HUDEP-2 (cell line): Measurements from ENCODE around the gene ZBTB24.

Source experiments
- DNase-seq, 76 experiments: peaks; one replicate each; lab custom pipeline; 2025; ENCODE audit not compliant: unreplicated experiment in 76 of 76; lab: John Stamatoyannopoulos, UW

ZBTB24 gene

DNA sequence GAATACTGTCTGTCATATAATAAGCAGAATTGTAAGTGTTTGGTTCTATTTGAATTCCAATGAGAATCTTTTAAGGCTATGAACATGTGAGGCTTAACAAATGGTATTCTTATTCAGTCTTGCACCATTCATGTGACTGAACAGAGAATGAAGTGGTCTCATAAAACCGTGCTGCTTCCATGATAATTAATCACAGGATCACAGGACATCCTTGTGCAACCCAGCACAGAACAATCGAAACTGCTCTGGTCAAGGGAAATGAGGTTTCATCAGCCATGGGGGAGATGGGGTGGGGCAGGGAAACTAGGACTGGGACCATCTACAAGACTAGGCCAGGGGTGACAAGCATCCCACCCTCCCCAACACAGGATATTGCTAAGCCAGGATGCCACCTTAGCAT, 48.6 kb downstream of the ZBTB24 start:
- DNase-seq = no peak

DNA sequence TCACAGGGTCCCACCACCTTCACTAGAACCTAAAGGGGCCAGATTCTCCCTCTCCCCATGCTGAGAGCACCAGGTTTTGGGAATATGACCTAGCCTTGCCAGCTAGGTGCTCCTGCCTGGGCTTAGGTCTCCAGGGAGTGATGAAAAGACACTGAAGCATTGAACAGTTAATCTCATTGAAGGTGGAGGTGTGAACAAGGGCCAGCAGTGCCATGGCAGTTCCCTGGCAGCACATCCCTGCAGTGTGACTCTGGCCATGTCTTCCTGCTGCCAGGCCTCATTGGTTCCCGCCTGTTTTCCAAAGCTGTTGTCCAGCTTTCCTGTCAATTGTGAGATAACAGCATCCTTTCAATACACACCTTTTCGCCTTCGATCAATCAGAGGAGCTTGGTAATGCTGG, 53.5 kb downstream of the ZBTB24 start:
- DNase-seq = no peak

DNA sequence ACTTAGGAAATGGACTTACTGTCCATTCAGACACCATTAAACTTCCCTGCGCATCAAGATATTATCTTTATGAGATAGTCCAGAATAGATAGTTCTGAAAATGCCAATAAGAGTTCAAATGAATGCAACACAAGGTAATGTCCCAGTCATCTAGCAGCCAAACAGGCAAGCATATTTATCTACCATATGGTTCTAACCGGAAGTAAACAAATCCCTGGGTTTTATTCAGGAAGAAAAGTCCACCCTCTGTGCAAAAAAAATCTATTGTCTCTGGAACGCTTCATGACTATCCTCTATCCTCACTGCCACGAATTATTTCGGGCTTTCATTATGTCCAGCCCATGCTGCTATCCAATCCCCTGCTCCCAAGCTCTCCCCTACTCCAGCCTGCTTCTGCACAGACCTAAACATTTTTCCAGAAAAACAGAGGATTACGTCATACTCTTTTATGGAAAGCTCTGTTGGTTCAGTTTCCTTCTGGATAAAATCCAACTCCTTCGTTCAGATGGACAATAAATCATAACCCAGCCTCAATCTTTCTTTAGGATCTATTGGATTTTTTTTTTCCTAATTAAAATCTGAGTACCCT, 54.0 kb downstream of the ZBTB24 start:
- no peak for DNase-seq

DNA sequence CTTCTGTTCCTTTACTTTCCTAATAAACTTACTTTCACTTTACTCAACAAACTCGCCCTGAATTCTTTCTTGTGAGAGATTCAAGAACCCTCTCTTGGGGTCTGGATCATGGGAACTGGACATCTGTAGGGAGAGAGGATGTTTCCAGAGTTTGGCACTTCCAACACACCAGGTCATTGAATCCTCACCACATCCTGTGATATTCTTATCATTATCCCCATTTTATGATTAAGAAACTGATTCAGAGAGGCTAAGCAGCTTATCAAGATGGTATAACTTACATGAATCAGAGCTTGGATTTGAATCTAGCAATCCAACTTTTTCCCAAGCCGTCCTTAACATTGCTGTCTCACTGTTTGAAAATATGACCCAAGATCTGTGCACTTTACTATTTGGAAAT, 58.1 kb downstream of the ZBTB24 start:
- DNase-seq = no peak

DNA sequence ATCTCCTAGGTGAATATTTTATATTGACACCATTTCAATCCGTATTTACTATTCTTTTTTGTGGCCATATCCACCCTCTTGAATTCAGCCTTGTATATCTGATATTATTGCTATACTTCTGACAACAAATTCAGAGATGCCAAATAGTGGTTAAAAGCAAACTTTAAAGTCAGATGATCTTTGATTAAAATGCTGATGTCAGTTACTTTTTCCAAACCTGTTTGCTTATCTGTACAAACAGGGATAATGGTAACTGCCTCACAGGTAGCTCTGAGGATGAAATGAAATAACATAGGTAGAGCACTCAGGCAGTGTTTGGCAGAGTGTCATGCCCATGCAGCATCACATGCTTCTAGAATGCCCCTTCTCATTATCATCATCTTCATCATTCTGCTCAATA, 61.8 kb downstream of the ZBTB24 start:
- DNase-seq = no peak

DNA sequence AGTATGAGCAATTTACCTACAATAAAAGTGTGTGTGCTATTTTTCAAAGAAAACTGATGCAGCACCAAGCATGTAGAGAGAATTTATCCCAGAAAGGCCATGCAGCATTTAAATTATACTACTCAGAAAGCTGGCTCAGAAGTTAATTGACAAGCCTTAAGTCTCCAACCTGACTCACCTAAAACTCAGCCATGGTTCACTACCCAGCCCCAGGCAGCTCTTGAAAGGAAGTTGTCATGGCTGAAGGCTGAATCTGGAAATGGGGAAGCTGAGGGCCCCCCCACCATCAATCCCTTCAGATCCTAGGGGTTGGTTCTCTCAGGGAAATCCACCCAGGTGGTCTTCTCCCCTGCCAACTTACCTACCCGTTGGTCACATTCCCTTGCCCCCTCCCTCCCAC, 62.3 kb downstream of the ZBTB24 start:
- no peak for DNase-seq

DNA sequence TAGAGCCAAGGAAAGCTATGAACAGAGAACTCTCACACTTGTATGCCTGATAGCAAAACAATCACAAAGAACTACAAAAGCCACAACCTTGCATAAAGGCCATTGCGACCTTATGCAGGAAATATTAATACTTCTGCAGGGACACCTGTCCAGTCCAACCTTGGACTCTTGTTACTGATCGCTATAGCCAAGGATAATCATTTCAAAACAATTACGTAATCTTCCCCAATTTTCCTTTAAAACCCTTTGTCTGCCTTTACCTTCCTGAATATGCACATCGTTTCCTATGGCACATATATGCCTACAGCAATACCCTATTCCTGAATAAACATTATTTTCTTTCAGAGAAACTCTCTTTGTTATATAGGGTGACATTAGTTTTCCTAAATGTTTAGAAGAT, 65.4 kb downstream of the ZBTB24 start:
- no peak for DNase-seq
